ENCODE results near the gene NR4A3.

GRCh38 chr9:99881769-99882168 lies 60.1 kb downstream of the NR4A3 start:
- no peak for TF ChIP-seq EZH2 (IDR thresholded peaks at IDR 0.05; ENCODE audit: borderline replicate concordance, low read depth, low read length, severe bottlenecking)
- TF ChIP-seq CTCF (IDR thresholded peaks at IDR 0.05; ENCODE audit: borderline replicate concordance, extremely low read depth, low read length, poor library complexity, severe bottlenecking): no peak

Measured in DND-41 (cell line).